HG02870 (cell line): ENCODE data around the gene KCTD16.

ENCODE experiments used
- ATAC-seq: cut with Tn5 transposase; IDR thresholded peaks from one replicate; pipeline ENCODE4 v1.9.1; 2021; ENCODE audit warnings: mild to moderate bottlenecking, moderate library complexity; ENCODE audit not compliant: unreplicated experiment

KCTD16 gene

GRCh38 chr5:144328494-144328893 lies 157.8 kb downstream of the KCTD16 start:
- no peak for ATAC-seq

GRCh38 chr5:144328980-144329379 lies 158.3 kb downstream of the KCTD16 start:
- no peak for ATAC-seq

- ATAC-seq, result no peak
These were observed 159.0 kb downstream of the KCTD16 start for GRCh38 chr5:144329681-144330080.

GRCh38 chr5:144331361-144331760 lies 160.7 kb downstream of the KCTD16 start:
- no peak for ATAC-seq

- no peak for ATAC-seq
These were observed 161.6 kb downstream of the KCTD16 start for GRCh38 chr5:144332265-144332664.

- peak; percentile 77 for ATAC-seq
These were observed 162.8 kb downstream of the KCTD16 start for GRCh38 chr5:144333336-144333920.

GRCh38 chr5:144335561-144335960 lies 164.9 kb downstream of the KCTD16 start:
- ATAC-seq, result peak; percentile 56

GRCh38 chr5:144336191-144336961 lies 165.7 kb downstream of the KCTD16 start:
- no peak for ATAC-seq

GRCh38 chr5:144352330-144352729 lies 181.7 kb downstream of the KCTD16 start:
- ATAC-seq, result no peak

- ATAC-seq, result no peak
These were observed 182.2 kb downstream of the KCTD16 start for GRCh38 chr5:144352732-144353317.

GRCh38 chr5:144356489-144356888 lies 185.8 kb downstream of the KCTD16 start:
- no peak for ATAC-seq

GRCh38 chr5:144361406-144361805 lies 190.7 kb downstream of the KCTD16 start:
- no peak for ATAC-seq

GRCh38 chr5:144365885-144366284 lies 195.2 kb downstream of the KCTD16 start:
- no peak for ATAC-seq

GRCh38 chr5:144367991-144368390 lies 197.3 kb downstream of the KCTD16 start:
- ATAC-seq, result no peak

- ATAC-seq, result no peak
These were observed 197.9 kb downstream of the KCTD16 start for GRCh38 chr5:144368556-144368955.

GRCh38 chr5:144369006-144369405 lies 198.3 kb downstream of the KCTD16 start:
- ATAC-seq, result no peak

- no peak for ATAC-seq
These were observed 199.6 kb downstream of the KCTD16 start for GRCh38 chr5:144370273-144370672.

- no peak for ATAC-seq
These were observed 204.0 kb downstream of the KCTD16 start for GRCh38 chr5:144374637-144375036.

GRCh38 chr5:144377207-144377606 lies 206.5 kb downstream of the KCTD16 start:
- no peak for ATAC-seq

- no peak for ATAC-seq
These were observed 208.0 kb downstream of the KCTD16 start for GRCh38 chr5:144378681-144379080.

GRCh38 chr5:144385597-144385996 lies 214.9 kb downstream of the KCTD16 start:
- no peak for ATAC-seq

GRCh38 chr5:144386315-144386714 lies 215.6 kb downstream of the KCTD16 start:
- ATAC-seq, result no peak
